ENCODE measurements around the gene NR3C1.
"Not testable (repeated sequence)": the region's sequence is repeated elsewhere in the genome, so short reads cannot be mapped to it uniquely, and the experiment has no call there.

Gene NR3C1

GRCh38 chr5:143338658-143339366 lies 64.7 kb downstream of the NR3C1 start:
- no peak overlapping the region for H3K27ac Mint-ChIP-seq
- no peaks in the 10 kb centered on the region for H3K9me3 Mint-ChIP-seq
- intact Hi-C loops (cut with micrococcal nuclease): no loop called here
- no peaks in the 10 kb centered on the region for H3K27me3 Mint-ChIP-seq
- H3K36me3 Mint-ChIP-seq (ENCODE audit: low read depth): peaks cover 22% of the 10 kb centered on the region
- peaks cover 25% of the 10 kb centered on the region for H3K4me1 Mint-ChIP-seq (ENCODE audit: low read depth)
- H3K4me3 Mint-ChIP-seq: no peak overlapping the region

GRCh38 chr5:143337946-143338345 lies 65.5 kb downstream of the NR3C1 start:
- no peak overlapping the region for H3K4me3 Mint-ChIP-seq
- no peaks in the 10 kb centered on the region for H3K27me3 Mint-ChIP-seq
- no peaks in the 10 kb centered on the region for H3K9me3 Mint-ChIP-seq
- no peak overlapping the region for H3K27ac Mint-ChIP-seq
- H3K36me3 Mint-ChIP-seq (ENCODE audit: low read depth): peaks cover 27% of the 10 kb centered on the region
- intact Hi-C loops (cut with micrococcal nuclease): no loop called here
- H3K4me1 Mint-ChIP-seq (ENCODE audit: low read depth): peaks cover 25% of the 10 kb centered on the region

GRCh38 chr5:143336485-143336884 lies 67.0 kb downstream of the NR3C1 start:
- Mint-ChIP-seq H3K4me3 (no peak overlapping the region), H3K36me3 (ENCODE audit: low read depth) (peaks cover 27% of the 10 kb centered on the region), H3K27ac (no peak overlapping the region), H3K4me1 (ENCODE audit: low read depth) (peaks cover 17% of the 10 kb centered on the region), H3K9me3 (no peaks in the 10 kb centered on the region), H3K27me3 (no peaks in the 10 kb centered on the region)
- intact Hi-C loops (cut with micrococcal nuclease): no loop called here

DNA sequence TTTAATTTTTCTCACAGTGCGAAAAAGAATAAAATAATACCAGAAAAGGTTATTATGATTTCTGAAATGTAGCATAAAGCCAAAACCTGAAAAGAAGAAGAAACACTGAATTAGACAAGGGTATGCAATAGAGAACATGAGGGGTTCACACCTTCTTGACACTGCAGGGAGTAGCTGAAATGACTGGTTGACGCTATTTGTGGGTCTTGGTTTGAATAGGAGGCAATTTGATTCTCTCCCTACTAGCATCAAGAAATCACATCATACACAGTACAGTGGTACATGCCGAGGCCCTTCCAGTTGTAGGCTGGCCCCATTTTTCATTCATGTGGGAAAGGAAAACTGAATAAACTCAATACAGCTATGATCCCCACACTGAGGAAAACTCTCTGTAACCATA lies 68.6 kb downstream of the NR3C1 start:
- no peak overlapping the region for H3K27ac Mint-ChIP-seq
- peaks cover 26% of the 10 kb centered on the region for H3K36me3 Mint-ChIP-seq (ENCODE audit: low read depth)
- peaks cover 18% of the 10 kb centered on the region for H3K4me1 Mint-ChIP-seq (ENCODE audit: low read depth)
- no peak overlapping the region for H3K4me3 Mint-ChIP-seq
- H3K9me3 Mint-ChIP-seq: no peaks in the 10 kb centered on the region
- intact Hi-C loops (cut with micrococcal nuclease): no loop called here
- no peaks in the 10 kb centered on the region for H3K27me3 Mint-ChIP-seq

GRCh38 chr5:143334380-143334779 lies 69.1 kb downstream of the NR3C1 start:
- H3K27ac Mint-ChIP-seq; H3K4me3 Mint-ChIP-seq; intact Hi-C loops (cut with micrococcal nuclease); H3K9me3 Mint-ChIP-seq; H3K27me3 Mint-ChIP-seq: not testable (repeated sequence)
- H3K36me3 Mint-ChIP-seq (ENCODE audit: low read depth): peaks cover 21% of the 10 kb centered on the region
- peaks cover 12% of the 10 kb centered on the region for H3K4me1 Mint-ChIP-seq (ENCODE audit: low read depth)

DNA sequence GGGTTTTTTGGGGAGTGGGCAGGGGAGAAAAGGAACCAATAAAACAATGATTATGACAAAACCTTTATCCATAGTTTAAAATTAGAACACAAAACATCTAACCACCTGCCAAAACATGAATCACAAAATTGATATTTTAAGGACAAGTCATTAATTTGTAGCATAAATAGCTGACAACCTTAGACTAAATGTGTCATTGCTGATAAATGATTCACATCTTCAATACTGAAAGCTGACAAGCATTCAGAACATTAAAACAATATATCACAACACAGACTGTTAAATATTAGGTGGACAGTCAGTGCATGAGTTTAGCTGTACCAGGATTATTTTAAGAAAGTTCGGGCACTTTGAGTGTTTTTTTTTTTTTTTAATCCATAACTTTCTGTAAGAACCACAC lies 71.5 kb downstream of the NR3C1 start:
- peaks cover 25% of the 10 kb centered on the region for H3K4me1 Mint-ChIP-seq (ENCODE audit: low read depth)
- H3K9me3 Mint-ChIP-seq: peaks cover 24% of the 10 kb centered on the region
- no peaks in the 10 kb centered on the region for H3K27me3 Mint-ChIP-seq
- H3K4me3 Mint-ChIP-seq: no peak overlapping the region
- no peak overlapping the region for H3K27ac Mint-ChIP-seq
- intact Hi-C loops (cut with micrococcal nuclease): no loop called here
- H3K36me3 Mint-ChIP-seq (ENCODE audit: low read depth): peaks cover 39% of the 10 kb centered on the region

DNA sequence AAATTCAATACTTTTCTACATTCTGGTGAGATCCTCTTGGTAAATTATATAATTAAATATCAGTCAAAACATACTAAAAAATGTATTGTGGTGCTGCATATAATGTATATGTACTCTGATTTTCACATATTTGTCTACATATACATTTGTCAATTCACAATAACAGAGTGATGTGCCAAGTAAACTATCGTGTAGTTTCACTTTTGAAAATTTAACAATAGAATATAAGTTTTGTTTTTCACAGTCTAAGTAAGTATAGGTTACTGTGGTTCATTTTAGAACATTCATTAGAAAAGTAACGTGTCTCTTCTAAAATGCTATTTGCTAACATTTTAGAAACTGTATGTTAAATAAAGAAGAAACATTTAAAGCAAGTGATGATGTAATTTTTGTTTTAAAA lies 73.6 kb downstream of the NR3C1 start:
- H3K9me3 Mint-ChIP-seq: peaks cover 32% of the 10 kb centered on the region
- peaks cover 32% of the 10 kb centered on the region for H3K4me1 Mint-ChIP-seq (ENCODE audit: low read depth)
- peaks cover 46% of the 10 kb centered on the region for H3K36me3 Mint-ChIP-seq (ENCODE audit: low read depth)
- intact Hi-C loops (cut with micrococcal nuclease): loop anchor here (5.0 kb wide), 1 partner anchor 223 kb away; no protein-coding TSS in a partner anchor
- H3K27me3 Mint-ChIP-seq: no peaks in the 10 kb centered on the region
- no peak overlapping the region for H3K4me3 Mint-ChIP-seq
- no peak overlapping the region for H3K27ac Mint-ChIP-seq

GRCh38 chr5:143328589-143329220 lies 74.8 kb downstream of the NR3C1 start:
- peaks cover 44% of the 10 kb centered on the region for H3K9me3 Mint-ChIP-seq
- H3K27me3 Mint-ChIP-seq: no peaks in the 10 kb centered on the region
- intact Hi-C loops (cut with micrococcal nuclease): loop anchor here (5.0 kb wide), 1 partner anchor 221 kb away; no protein-coding TSS in a partner anchor
- peaks cover 43% of the 10 kb centered on the region for H3K4me1 Mint-ChIP-seq (ENCODE audit: low read depth)
- peak overlapping the region; percentile 51 for H3K27ac Mint-ChIP-seq
- peaks cover 46% of the 10 kb centered on the region for H3K36me3 Mint-ChIP-seq (ENCODE audit: low read depth)
- H3K4me3 Mint-ChIP-seq: no peak overlapping the region

- intact Hi-C loops (cut with micrococcal nuclease): loop anchor here (5.0 kb wide), 1 partner anchor 218 kb away; no protein-coding TSS in a partner anchor
- H3K27ac Mint-ChIP-seq, H3K4me3 Mint-ChIP-seq, H3K27me3 Mint-ChIP-seq: not testable (repeated sequence)
- Mint-ChIP-seq H3K36me3 (ENCODE audit: low read depth) (peaks cover 55% of the 10 kb centered on the region), H3K4me1 (ENCODE audit: low read depth) (peaks cover 63% of the 10 kb centered on the region), H3K9me3 (peaks cover 52% of the 10 kb centered on the region)
These were observed 78.4 kb downstream of the NR3C1 start for GRCh38 chr5:143325086-143325485.

- not testable (repeated sequence) for H3K27ac Mint-ChIP-seq, H3K4me3 Mint-ChIP-seq, H3K27me3 Mint-ChIP-seq
- peaks cover 43% of the 10 kb centered on the region for H3K36me3 Mint-ChIP-seq (ENCODE audit: low read depth)
- peaks cover 59% of the 10 kb centered on the region for H3K4me1 Mint-ChIP-seq (ENCODE audit: low read depth)
- intact Hi-C loops (cut with micrococcal nuclease): loop anchor here (5.0 kb wide), 1 partner anchor 44 kb away; no protein-coding TSS in a partner anchor
- peaks cover 39% of the 10 kb centered on the region for H3K9me3 Mint-ChIP-seq
These were observed 80.4 kb downstream of the NR3C1 start for GRCh38 chr5:143322931-143323630.

DNA sequence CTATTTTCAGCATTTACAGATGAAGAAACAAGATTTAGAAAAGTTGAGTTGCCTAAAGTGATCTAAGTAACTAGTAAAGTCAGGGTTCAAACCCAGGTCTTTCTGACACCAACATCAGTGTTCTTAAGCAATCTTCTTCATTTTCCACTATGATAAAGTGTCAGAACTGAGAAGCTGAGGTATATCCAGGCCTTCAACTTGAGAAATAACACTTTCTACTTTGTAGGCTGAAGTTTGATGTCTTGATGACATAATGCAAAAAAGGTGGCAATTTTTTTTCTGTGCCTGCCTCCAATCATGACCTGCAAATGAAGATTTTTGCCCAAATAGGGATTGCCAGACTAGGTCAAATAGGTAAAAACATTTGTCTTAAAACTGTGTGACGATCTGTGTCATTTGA lies 81.3 kb downstream of the NR3C1 start:
- Mint-ChIP-seq H3K27me3 (no peaks in the 10 kb centered on the region), H3K27ac (no peak overlapping the region), H3K9me3 (peaks cover 30% of the 10 kb centered on the region), H3K4me1 (ENCODE audit: low read depth) (peaks cover 54% of the 10 kb centered on the region), H3K36me3 (ENCODE audit: low read depth) (peaks cover 34% of the 10 kb centered on the region), H3K4me3 (no peak overlapping the region)
- intact Hi-C loops (cut with micrococcal nuclease): loop anchor here (5.0 kb wide), 1 partner anchor 45 kb away; no protein-coding TSS in a partner anchor

DNA sequence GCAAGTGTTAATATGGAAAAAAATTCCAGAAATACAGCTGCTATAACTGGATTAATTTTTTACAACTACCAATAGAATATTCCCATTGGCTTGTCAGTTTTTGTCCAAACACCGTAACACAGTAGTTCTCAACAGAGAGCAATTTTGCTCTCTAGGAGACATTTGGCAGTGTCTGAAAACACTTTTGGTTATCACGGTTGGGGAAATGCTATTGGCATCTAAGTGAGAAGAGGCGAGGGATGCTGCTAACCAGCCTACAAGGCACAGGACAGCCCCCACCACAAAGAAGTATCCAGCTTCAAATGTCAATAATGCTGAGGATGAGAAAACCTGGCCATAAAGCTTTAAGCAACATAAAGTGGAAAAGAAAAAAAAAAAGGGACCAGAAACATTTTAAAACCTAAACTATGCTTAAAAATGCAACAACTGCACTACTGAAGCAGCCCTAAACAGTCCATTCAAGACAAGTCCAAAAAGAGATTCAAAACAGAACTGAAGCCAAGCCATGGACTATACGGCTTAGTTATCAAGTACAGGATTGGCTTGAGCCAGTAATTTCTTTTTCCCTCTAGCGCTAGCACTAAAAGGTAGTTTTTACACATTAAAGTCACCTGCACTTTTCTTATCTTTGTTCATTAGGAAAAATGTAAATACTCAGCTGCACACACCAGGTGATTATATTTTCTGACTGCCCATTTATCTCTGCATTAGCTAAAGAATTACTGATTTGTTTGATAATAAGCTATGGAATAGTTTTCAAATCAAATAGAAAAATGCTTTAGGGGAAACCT lies 83.9 kb downstream of the NR3C1 start:
- no peak overlapping the region for H3K4me3 Mint-ChIP-seq
- no peak overlapping the region for H3K27ac Mint-ChIP-seq
- intact Hi-C loops (cut with micrococcal nuclease): loop anchor here (5.0 kb wide), 1 partner anchor 48 kb away; no protein-coding TSS in a partner anchor
- peaks cover 43% of the 10 kb centered on the region for H3K4me1 Mint-ChIP-seq (ENCODE audit: low read depth)
- no peaks in the 10 kb centered on the region for H3K27me3 Mint-ChIP-seq
- H3K36me3 Mint-ChIP-seq (ENCODE audit: low read depth): peaks cover 23% of the 10 kb centered on the region
- H3K9me3 Mint-ChIP-seq: peaks cover 17% of the 10 kb centered on the region

GRCh38 chr5:143318833-143319232 lies 84.7 kb downstream of the NR3C1 start:
- peaks cover 38% of the 10 kb centered on the region for H3K4me1 Mint-ChIP-seq (ENCODE audit: low read depth)
- no peaks in the 10 kb centered on the region for H3K27me3 Mint-ChIP-seq
- intact Hi-C loops (cut with micrococcal nuclease): no loop called here
- peaks cover 9% of the 10 kb centered on the region for H3K9me3 Mint-ChIP-seq
- no peak overlapping the region for H3K4me3 Mint-ChIP-seq
- H3K27ac Mint-ChIP-seq: no peak overlapping the region
- H3K36me3 Mint-ChIP-seq (ENCODE audit: low read depth): peaks cover 18% of the 10 kb centered on the region
